ENCODE data around the gene ADAMTSL5. TPM values are rescaled to one million over a fixed set of nuclear protein-coding genes. Genes with fewer than 3 reads are reported as not detected.

The ADAMTSL5 gene
- total and polyA plus RNA-seq, 9 of the 15 experiments (the other 6 are each of a cell fraction or from before 2014, with no cell fraction given): 1.0 to 11.6 (median 4.1) TPM

DNA sequence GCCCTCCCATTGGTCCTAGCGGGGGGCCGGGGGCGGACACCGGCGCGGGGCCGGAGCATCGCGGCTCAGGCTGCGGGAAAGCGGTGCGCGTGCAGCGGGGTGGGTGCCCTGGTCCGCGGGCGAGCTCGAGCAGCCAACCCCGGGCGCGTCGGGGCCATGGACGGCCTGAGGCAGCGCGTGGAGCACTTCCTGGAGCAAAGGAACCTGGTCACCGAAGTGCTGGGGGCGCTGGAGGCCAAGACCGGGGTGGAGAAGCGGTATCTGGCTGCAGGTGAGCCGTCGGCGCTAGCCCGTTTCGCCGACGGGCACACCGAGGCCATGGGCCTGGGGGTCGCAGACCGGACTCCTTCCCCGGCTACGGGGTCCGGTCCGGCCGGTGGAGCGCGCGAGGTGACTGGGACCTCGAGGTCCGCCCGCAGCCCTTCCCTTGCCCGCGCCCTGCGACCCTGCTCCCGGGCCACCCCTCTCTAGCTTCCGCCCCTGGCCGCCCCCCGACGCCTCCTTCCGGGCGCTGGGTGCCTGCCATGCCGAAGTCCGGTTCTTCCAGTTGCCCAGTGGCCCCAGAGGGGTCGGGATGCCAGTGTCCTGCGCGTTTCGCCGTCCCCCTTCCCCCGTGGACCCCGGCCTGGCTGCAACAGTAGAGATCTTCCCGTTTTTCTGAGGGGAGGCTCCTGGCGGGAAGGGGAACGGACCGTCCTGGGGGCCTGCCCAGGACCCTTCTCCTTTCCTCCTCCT is 21.5 kb downstream of the ADAMTSL5 start, which contains the start of gene REEP6 (continued):
- TF ChIP-seq ESRRA (IDR thresholded peaks at IDR 0.05; ENCODE audit: borderline replicate concordance, low read depth) (peak; percentile 43), ZBTB8A (IDR thresholded peaks at IDR 0.05; ENCODE audit: partially characterized antibody) (no peak), NR1H2 (CRISPR knock-in tag; IDR thresholded peaks at IDR 0.05) (no peak), CHD2 (IDR thresholded peaks at IDR 0.05; ENCODE audit: low read depth, low read length) (no peak; the same call in 1 of the 2 replicates), CSDE1 (IDR thresholded peaks at IDR 0.05) (no peak), FOXA3 (CRISPR knock-in tag; conservative IDR thresholded peaks at IDR 0.05 in 1 of 2, IDR thresholded peaks at IDR 0.05 in 1 of 2) (no peak), RB1 (IDR thresholded peaks at IDR 0.05; ENCODE audit: low read depth) (peak; percentile 77; the same call in 1 of the 2 replicates), NR3C1 (CRISPR knock-in tag; IDR thresholded peaks at IDR 0.05) (no peak), NR4A1 (CRISPR knock-in tag; IDR thresholded peaks at IDR 0.05) (no peak), NR4A1 (tag; IDR thresholded peaks at IDR 0.05) (no peak), SLC30A9 (CRISPR knock-in tag; IDR thresholded peaks at IDR 0.05) (no peak), HMG20B (CRISPR knock-in tag; IDR thresholded peaks at IDR 0.05) (no peak), TAL1 (IDR thresholded peaks at IDR 0.05) (no peak), PYGO2 (tag; IDR thresholded peaks at IDR 0.05) (no peak), JUNB (CRISPR knock-in tag; conservative IDR thresholded peaks at IDR 0.05) (no peak), NR2F6 (CRISPR knock-in tag; IDR thresholded peaks at IDR 0.05) (no peak), SAP30 (IDR thresholded peaks at IDR 0.05; ENCODE audit: borderline replicate concordance, insufficient read depth, low read depth, low read length, poor library complexity, severe bottlenecking) (peak; percentile 38), MYNN (IDR thresholded peaks at IDR 0.05) (no peak), MYNN (CRISPR knock-in tag; IDR thresholded peaks at IDR 0.05) (0 out of 2 replicates have a peak, but pooled peaks have one; percentile 14), TARDBP (IDR thresholded peaks at IDR 0.05) (no peak), ZNF408 (CRISPR knock-in tag; IDR thresholded peaks at IDR 0.05; ENCODE audit: low read depth) (no peak), ZNF717 (CRISPR knock-in tag; IDR thresholded peaks at IDR 0.05) (no peak), SIN3A (IDR thresholded peaks at IDR 0.05; ENCODE audit: borderline replicate concordance in 2 of 2, control insufficient read depth in 1 of 2, low read depth in 2 of 2, low read length in 2 of 2) (0 out of 4 replicates have a peak, but pooled peaks of 1 of the 2 experiments have one; percentile 34), MCM7 (IDR thresholded peaks at IDR 0.05) (no peak), TCF7L2 (IDR thresholded peaks at IDR 0.05; ENCODE audit: low read depth, low read length) (no peak)
- TF ChIP-seq, protein P1, sequence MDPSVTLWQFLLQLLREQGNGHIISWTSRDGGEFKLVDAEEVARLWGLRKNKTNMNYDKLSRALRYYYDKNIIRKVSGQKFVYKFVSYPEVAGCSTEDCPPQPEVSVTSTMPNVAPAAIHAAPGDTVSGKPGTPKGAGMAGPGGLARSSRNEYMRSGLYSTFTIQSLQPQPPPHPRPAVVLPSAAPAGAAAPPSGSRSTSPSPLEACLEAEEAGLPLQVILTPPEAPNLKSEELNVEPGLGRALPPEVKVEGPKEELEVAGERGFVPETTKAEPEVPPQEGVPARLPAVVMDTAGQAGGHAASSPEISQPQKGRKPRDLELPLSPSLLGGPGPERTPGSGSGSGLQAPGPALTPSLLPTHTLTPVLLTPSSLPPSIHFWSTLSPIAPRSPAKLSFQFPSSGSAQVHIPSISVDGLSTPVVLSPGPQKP (CRISPR knock-in tag; IDR thresholded peaks at IDR 0.05): no peak
- TF ChIP-seq, protein P2, sequence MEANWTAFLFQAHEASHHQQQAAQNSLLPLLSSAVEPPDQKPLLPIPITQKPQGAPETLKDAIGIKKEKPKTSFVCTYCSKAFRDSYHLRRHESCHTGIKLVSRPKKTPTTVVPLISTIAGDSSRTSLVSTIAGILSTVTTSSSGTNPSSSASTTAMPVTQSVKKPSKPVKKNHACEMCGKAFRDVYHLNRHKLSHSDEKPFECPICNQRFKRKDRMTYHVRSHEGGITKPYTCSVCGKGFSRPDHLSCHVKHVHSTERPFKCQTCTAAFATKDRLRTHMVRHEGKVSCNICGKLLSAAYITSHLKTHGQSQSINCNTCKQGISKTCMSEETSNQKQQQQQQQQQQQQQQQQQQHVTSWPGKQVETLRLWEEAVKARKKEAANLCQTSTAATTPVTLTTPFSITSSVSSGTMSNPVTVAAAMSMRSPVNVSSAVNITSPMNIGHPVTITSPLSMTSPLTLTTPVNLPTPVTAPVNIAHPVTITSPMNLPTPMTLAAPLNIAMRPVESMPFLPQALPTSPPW (CRISPR knock-in tag; IDR thresholded peaks at IDR 0.05): no peak
- TF ChIP-seq, protein P3, sequence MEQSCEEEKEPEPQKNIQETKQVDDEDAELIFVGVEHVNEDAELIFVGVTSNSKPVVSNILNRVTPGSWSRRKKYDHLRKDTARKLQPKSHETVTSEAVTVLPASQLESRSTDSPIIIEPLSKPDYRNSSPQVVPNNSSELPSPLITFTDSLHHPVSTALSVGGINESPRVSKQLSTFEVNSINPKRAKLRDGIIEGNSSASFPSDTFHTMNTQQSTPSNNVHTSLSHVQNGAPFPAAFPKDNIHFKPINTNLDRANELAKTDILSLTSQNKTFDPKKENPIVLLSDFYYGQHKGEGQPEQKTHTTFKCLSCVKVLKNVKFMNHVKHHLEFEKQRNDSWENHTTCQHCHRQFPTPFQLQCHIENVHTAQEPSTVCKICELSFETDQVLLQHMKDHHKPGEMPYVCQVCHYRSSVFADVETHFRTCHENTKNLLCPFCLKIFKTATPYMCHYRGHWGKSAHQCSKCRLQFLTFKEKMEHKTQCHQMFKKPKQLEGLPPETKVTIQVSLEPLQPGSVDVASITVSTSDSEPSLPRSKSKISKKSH (CRISPR knock-in tag; IDR thresholded peaks at IDR 0.05): no peak
